Neural cell (in vitro differentiated cells): Measurements from ENCODE around the gene ZDHHC14.

Experiments
- EP300 ChIP-seq: fragments of 450-650 bp; conservative IDR thresholded peaks from 2 replicates; pipeline ENCODE4 v1.6.1; 2014; ENCODE audit warnings: antibody characterized with exemption, mild to moderate bottlenecking, moderate library complexity; ENCODE audit not compliant: poor library complexity, severe bottlenecking
- EZH2 ChIP-seq: fragments of 200-600, 300-800 bp; shearing (Covaris generic), sonication (generic); IDR thresholded peaks from 2 replicates; pipeline ENCODE4 v1.6.1; 2014; ENCODE audit warnings: antibody characterized with exemption, low read length, borderline replicate concordance, mild to moderate bottlenecking; ENCODE audit not compliant: insufficient read depth, poor library complexity, severe bottlenecking
- POLR2AphosphoS5 ChIP-seq: IDR thresholded peaks from 2 replicates; pipeline ENCODE4 v1.6.1; 2012
- TAF1 ChIP-seq: IDR thresholded peaks from 2 replicates; pipeline ENCODE4 v1.6.1; 2012; ENCODE audit warnings: low read depth
- TF ChIP-seq, protein P1 (sequence below): fragments of 450-650 bp; IDR thresholded peaks from 2 replicates; pipeline ENCODE4 v1.5.1; 2014; ENCODE audit warnings: antibody characterized with exemption, mild to moderate bottlenecking, moderate library complexity; ENCODE audit not compliant: poor library complexity, severe bottlenecking
- TF ChIP-seq, protein P2 (sequence below): IDR thresholded peaks from 2 replicates; pipeline ENCODE4 v1.6.1; 2012; ENCODE audit warnings: borderline replicate concordance

DNA sequence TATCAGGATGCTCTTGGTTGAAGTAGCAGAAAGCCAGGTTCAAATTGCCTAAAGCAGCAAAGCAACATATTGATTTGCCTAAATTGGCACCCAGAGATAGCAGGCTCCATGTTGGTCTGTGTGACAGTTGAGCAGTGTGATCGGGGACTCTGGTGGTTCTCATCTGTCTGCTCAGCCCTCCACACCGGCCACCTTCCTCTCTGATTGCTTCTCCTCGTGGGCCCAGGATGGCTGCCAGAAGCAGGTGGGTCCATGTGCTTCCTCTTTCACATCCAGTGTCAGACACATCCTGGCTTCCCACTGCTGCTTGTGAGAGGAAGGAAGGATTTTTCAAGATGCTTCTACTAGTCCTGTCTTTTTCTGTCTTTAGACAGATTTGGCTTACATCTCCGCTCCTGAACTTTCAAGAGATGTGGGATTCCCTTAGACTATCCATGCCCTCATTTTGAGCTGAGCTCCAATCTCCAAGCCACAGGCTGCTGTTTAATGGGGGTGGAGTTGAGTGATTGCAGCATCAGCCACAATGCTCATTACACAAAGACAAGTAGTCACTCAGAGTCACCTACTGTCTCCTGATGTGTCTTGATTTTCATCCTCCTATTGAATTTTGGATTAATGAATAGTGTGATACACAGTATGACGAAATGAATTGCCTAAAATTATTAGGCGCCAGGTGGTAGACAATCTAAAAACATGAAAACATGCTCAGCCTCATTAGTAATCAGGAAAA lies 122.2 kb downstream of the ZDHHC14 start:
- TF ChIP-seq, protein P1, sequence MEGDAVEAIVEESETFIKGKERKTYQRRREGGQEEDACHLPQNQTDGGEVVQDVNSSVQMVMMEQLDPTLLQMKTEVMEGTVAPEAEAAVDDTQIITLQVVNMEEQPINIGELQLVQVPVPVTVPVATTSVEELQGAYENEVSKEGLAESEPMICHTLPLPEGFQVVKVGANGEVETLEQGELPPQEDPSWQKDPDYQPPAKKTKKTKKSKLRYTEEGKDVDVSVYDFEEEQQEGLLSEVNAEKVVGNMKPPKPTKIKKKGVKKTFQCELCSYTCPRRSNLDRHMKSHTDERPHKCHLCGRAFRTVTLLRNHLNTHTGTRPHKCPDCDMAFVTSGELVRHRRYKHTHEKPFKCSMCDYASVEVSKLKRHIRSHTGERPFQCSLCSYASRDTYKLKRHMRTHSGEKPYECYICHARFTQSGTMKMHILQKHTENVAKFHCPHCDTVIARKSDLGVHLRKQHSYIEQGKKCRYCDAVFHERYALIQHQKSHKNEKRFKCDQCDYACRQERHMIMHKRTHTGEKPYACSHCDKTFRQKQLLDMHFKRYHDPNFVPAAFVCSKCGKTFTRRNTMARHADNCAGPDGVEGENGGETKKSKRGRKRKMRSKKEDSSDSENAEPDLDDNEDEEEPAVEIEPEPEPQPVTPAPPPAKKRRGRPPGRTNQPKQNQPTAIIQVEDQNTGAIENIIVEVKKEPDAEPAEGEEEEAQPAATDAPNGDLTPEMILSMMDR, result no peak
- TF ChIP-seq EP300 (no peak), EZH2 (no peak), POLR2AphosphoS5 (no peak), TAF1 (no peak)
- TF ChIP-seq, protein P2, sequence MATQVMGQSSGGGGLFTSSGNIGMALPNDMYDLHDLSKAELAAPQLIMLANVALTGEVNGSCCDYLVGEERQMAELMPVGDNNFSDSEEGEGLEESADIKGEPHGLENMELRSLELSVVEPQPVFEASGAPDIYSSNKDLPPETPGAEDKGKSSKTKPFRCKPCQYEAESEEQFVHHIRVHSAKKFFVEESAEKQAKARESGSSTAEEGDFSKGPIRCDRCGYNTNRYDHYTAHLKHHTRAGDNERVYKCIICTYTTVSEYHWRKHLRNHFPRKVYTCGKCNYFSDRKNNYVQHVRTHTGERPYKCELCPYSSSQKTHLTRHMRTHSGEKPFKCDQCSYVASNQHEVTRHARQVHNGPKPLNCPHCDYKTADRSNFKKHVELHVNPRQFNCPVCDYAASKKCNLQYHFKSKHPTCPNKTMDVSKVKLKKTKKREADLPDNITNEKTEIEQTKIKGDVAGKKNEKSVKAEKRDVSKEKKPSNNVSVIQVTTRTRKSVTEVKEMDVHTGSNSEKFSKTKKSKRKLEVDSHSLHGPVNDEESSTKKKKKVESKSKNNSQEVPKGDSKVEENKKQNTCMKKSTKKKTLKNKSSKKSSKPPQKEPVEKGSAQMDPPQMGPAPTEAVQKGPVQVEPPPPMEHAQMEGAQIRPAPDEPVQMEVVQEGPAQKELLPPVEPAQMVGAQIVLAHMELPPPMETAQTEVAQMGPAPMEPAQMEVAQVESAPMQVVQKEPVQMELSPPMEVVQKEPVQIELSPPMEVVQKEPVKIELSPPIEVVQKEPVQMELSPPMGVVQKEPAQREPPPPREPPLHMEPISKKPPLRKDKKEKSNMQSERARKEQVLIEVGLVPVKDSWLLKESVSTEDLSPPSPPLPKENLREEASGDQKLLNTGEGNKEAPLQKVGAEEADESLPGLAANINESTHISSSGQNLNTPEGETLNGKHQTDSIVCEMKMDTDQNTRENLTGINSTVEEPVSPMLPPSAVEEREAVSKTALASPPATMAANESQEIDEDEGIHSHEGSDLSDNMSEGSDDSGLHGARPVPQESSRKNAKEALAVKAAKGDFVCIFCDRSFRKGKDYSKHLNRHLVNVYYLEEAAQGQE, result no peak
